ENCODE measurements around the gene OSTM1. TPM values are rescaled to one million over a fixed set of nuclear protein-coding genes. Genes with fewer than 3 reads are reported as not detected.

The OSTM1 gene
- total RNA-seq, 1 donor from 2014 or later = 21.4 TPM

DNA sequence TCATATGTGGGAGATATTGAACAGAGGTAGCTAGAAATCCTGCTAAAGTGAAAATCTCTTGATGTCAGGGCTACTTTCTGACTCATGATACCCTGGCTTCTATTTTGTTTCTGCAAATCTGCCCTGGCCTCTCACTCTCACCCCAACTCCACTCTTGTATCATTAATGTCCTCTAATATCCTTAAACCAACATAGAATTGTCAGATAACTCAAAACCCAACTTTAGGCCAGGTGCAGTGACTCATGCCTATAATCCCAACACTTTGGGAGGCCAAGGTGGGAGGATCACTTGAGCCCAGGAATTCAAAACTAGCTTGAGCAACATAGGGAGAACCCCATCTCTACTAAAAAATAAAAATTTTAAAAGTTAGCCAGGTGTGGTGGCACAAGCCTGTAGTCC, 33.8 kb upstream of the OSTM1 start:
- no peaks in the 10 kb centered on the region for H3K36me3 Mint-ChIP-seq (ENCODE audit: low read depth)
- peaks cover 27% of the 10 kb centered on the region for H3K27me3 Mint-ChIP-seq
- ChIA-PET CTCF (interaction anchor here (0.6 kb wide), 1 partner anchor 391 kb away, joined by 3 read pairs; no protein-coding TSS in a partner anchor), POLR2A (no interaction called here)
- no peaks in the 10 kb centered on the region for H3K9me3 Mint-ChIP-seq
- peaks cover 2% of the 10 kb centered on the region for H3K4me1 Mint-ChIP-seq
- DNase-seq = no peak
- no peak for ATAC-seq (ENCODE audit: low read depth)
- H3K4me3 Mint-ChIP-seq = no peak overlapping the region
- no peak overlapping the region for H3K27ac Mint-ChIP-seq
- intact Hi-C loops (cut with micrococcal nuclease) = no loop called here
- TF ChIP-seq, protein P1, sequence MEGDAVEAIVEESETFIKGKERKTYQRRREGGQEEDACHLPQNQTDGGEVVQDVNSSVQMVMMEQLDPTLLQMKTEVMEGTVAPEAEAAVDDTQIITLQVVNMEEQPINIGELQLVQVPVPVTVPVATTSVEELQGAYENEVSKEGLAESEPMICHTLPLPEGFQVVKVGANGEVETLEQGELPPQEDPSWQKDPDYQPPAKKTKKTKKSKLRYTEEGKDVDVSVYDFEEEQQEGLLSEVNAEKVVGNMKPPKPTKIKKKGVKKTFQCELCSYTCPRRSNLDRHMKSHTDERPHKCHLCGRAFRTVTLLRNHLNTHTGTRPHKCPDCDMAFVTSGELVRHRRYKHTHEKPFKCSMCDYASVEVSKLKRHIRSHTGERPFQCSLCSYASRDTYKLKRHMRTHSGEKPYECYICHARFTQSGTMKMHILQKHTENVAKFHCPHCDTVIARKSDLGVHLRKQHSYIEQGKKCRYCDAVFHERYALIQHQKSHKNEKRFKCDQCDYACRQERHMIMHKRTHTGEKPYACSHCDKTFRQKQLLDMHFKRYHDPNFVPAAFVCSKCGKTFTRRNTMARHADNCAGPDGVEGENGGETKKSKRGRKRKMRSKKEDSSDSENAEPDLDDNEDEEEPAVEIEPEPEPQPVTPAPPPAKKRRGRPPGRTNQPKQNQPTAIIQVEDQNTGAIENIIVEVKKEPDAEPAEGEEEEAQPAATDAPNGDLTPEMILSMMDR (IDR thresholded peaks at IDR 0.05) = no peak

DNA sequence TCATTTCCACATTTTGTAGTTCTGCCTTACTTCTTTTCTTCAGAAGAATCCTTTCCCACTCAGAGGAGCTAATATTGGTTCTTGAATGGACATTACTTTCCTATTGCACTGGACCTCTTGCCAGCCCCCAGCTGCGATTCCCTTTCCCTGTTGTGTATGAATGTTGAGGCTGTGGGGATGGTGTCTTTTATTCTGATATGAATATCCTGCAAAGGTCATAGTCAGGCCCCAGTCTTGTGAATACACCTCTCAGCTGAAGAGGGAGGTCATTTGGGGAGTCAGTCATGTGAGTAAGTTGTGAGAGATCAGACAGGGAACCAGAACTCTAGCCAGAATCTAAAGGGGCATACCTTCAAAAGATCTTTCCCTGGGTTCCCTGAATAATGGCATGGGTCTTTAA, 32.6 kb upstream of the OSTM1 start:
- TF ChIP-seq, protein P1 (IDR thresholded peaks at IDR 0.05) = no peak
- ChIA-PET CTCF (interaction anchor here (1.1 kb wide), 1 partner anchor 385 kb away, joined by 5 read pairs; no protein-coding TSS in a partner anchor), POLR2A (no interaction called here)
- no peaks in the 10 kb centered on the region for H3K4me1 Mint-ChIP-seq
- H3K4me3 Mint-ChIP-seq = no peak overlapping the region
- intact Hi-C loops (cut with micrococcal nuclease) = no loop called here
- no peaks in the 10 kb centered on the region for H3K9me3 Mint-ChIP-seq
- peaks cover 14% of the 10 kb centered on the region for H3K27me3 Mint-ChIP-seq
- H3K27ac Mint-ChIP-seq = no peak overlapping the region
- ATAC-seq (ENCODE audit: low read depth) = no peak
- no peaks in the 10 kb centered on the region for H3K36me3 Mint-ChIP-seq (ENCODE audit: low read depth)
- no peak for DNase-seq

DNA sequence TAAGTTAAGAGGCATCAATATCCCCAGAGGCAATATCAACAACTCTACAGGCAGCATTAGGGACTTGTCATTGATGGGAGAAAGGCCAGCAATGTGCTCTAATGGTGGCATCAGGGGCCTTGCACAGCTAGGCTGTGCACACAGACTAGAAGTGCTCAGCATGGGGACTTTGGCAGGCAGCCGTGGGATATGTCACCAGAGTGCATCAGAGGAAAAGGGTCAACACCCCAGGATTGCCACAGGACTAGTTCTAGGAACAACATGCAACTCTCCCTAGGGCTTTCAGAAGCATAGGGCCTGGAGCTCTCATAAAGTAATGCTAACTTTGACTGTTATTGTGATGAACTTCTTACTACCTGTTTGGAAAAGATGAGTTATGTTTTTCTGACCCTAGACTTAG, 32.2 kb upstream of the OSTM1 start:
- Mint-ChIP-seq H3K27ac (no peak overlapping the region), H3K4me3 (no peak overlapping the region), H3K36me3 (ENCODE audit: low read depth) (no peaks in the 10 kb centered on the region), H3K4me1 (no peaks in the 10 kb centered on the region), H3K27me3 (peaks cover 11% of the 10 kb centered on the region), H3K9me3 (no peaks in the 10 kb centered on the region)
- ATAC-seq (ENCODE audit: low read depth) (no peak), DNase-seq (no peak)
- POLR2A ChIA-PET = no interaction called here
- intact Hi-C loops (cut with micrococcal nuclease) = no loop called here
- TF ChIP-seq, protein P1 (IDR thresholded peaks at IDR 0.05) = no peak
- CTCF ChIA-PET = interaction anchor here (1.1 kb wide), 1 partner anchor 385 kb away, joined by 5 read pairs; no protein-coding TSS in a partner anchor

DNA sequence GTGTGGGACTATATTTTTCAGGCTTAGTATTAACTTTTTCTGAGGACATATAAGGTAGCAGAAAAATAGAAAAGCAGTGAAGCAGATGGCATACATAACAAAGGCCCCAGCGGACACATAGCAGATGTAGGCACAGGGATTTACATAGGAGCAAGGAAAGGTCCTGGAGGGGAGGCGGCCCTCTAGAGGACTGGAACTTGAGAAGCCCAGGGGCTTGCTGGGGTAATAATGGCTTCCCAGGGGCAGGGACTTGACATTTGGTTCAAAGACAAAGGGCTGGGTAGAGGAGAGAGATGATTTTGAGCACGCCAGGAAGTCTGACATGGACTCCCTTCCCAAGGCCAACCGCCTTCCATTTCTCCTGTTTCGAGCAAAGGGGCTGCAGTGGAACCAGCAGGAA, 31.7 kb upstream of the OSTM1 start:
- Mint-ChIP-seq H3K4me1 (no peaks in the 10 kb centered on the region), H3K9me3 (no peaks in the 10 kb centered on the region), H3K36me3 (ENCODE audit: low read depth) (no peaks in the 10 kb centered on the region), H3K27me3 (peaks cover 10% of the 10 kb centered on the region), H3K4me3 (no peak overlapping the region), H3K27ac (no peak overlapping the region)
- DNase-seq (no peak), ATAC-seq (ENCODE audit: low read depth) (no peak)
- intact Hi-C loops (cut with micrococcal nuclease) = no loop called here
- ChIA-PET CTCF (interaction anchor here (1.1 kb wide), 1 partner anchor 386 kb away, joined by 5 read pairs; no protein-coding TSS in a partner anchor), POLR2A (no interaction called here)
- TF ChIP-seq, protein P1 (IDR thresholded peaks at IDR 0.05) = no peak

DNA sequence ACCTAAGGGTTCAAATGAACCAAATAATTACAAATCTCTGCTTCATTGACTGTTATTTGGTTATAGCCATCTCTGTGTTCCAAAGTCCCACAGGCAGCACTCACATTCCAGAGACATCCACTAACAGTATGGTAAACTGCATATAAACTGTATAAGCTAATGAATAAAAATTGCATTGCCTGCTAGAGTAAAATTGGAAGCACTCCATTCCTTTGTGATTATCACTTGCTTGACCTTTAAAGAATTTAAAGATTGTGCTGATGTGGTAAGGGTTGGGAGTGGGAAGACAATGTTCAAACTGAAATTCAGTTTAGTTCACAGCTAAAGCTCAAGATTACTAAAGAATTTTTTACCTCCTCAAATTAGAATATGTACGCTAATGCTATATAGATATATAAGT, 31.0 kb upstream of the OSTM1 start:
- no peaks in the 10 kb centered on the region for H3K36me3 Mint-ChIP-seq (ENCODE audit: low read depth)
- ATAC-seq (ENCODE audit: low read depth) (no peak), DNase-seq (no peak)
- no peak overlapping the region for H3K4me3 Mint-ChIP-seq
- TF ChIP-seq, protein P1 (IDR thresholded peaks at IDR 0.05) = no peak
- H3K27me3 Mint-ChIP-seq = peaks cover 6% of the 10 kb centered on the region
- POLR2A ChIA-PET = no interaction called here
- H3K4me1 Mint-ChIP-seq = no peaks in the 10 kb centered on the region
- H3K27ac Mint-ChIP-seq = no peak overlapping the region
- CTCF ChIA-PET = no interaction called here
- H3K9me3 Mint-ChIP-seq = no peaks in the 10 kb centered on the region
- intact Hi-C loops (cut with micrococcal nuclease) = no loop called here

Data from activated B cell treated with CpG ODN at 0.5 μM for 24 hours (primary cell).